ACHN (cell line): ENCODE results near the gene SLC8A1.

Experiments
- DNase-seq: peaks from one replicate; pipeline ENCODE4 v3.0.0-alpha.2; 2015
- in situ Hi-C: cut with HindIII; loops from 2 replicates; pipeline ENCODE4 v1.10.0; 2017; ENCODE audit warnings: low sequenced_read_pairs, low pct_ligation_motif_present, low pct_unique_long_range_greater_than_20kb

The SLC8A1 gene

GRCh38 chr2:40202798-40203400 lies 249.0 kb downstream of the SLC8A1 start:
- in situ Hi-C loops = no loop called here
- no peak for DNase-seq

- DNase-seq = no peak
- in situ Hi-C loops = no loop called here
Observed at GRCh38 chr2:40201425-40201824, 250.5 kb downstream of the SLC8A1 start.

DNA sequence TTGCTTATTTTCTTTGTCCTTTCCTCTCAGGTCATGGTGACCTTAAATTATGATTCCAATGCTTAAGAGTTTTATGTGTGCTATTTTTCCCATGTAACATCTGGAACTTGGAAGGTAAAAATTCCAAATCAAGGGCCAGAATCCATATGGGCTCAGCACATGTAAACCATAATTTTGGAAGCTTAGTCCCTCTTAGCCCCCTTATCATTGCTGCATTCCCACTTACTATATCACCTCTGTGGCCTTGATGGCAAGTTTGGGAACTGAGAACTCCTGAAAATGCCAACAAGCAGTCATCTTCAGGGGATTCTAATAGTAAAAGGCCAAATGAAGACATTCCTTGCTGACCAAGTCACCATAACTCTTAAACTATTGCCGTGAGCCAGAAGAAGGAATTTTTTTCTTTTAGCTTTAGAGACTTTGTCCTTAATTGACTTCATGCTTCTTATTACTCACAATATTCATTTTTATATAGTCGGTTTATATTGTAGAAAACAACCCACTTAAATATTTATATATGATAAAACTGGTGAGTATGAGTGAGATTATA lies 251.4 kb downstream of the SLC8A1 start:
- in situ Hi-C loops = no loop called here
- no peak for DNase-seq

DNA sequence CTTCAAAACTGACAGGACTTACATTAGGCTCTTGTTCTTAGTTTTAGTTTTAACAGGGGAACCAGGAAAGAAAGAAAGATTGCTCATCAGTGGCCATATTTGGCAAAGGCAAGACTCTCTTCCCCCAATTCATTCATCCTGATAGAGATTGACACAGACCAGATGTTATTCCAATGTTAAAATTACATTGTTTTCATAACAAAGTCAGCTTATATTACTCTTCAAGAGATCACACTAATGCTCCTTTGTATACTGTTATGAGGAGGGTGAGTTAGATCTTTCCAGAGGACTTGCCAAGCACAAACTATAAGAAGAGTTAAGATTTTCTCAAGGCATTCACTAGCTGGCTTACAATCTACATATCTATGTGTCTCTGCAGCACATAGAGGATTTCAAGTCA lies 252.1 kb downstream of the SLC8A1 start:
- in situ Hi-C loops = no loop called here
- no peak for DNase-seq

DNA sequence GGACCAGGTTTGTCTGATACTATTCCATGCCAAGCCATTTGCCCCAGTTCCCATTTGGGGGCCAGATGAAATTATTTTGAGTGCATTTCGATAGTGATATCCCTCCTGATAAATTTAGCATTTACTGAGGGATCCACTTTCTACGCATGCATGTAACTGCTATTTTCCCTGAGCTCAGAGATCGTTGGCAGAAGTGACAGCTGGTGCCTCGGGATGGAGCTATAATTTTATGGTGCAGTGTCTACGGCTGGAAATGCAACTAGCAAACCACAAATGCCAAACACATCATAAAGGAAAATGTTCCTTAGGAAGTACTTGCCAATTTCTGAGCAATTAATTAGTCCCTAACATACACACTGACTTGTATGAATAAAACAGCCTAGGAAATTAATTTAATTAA lies 254.8 kb downstream of the SLC8A1 start:
- in situ Hi-C loops = no loop called here
- DNase-seq = no peak

- no peak for DNase-seq
- in situ Hi-C loops = no loop called here
Observed at GRCh38 chr2:40193670-40194026, 258.2 kb downstream of the SLC8A1 start.

- DNase-seq = peak; percentile 13
- in situ Hi-C loops = no loop called here
Observed at GRCh38 chr2:40192864-40193669, 258.8 kb downstream of the SLC8A1 start.

DNA sequence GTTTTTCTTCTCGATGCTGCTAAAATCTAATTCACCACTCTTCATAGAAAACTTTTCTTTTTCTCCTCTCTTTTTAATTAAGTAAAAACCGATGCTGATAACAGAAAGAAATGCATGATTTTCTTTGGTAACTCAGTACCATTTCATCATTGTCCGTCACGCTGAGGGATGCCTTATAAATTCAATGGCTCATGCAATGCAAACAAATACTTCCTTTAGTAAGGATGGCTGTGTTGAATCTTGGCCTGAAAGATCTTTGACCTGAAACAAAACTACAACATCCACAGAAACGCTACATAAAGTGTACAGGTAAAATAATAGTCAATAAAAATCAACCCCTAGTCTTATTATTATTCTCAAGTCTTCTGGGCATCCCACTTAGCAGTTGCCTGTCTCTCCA lies 261.4 kb downstream of the SLC8A1 start:
- in situ Hi-C loops = no loop called here
- no peak for DNase-seq

- DNase-seq = no peak
- in situ Hi-C loops = no loop called here
Observed at GRCh38 chr2:40189881-40190280, 262.0 kb downstream of the SLC8A1 start.

- in situ Hi-C loops = no loop called here
Observed at GRCh38 chr2:40187054-40187453, 264.8 kb downstream of the SLC8A1 start.

DNA sequence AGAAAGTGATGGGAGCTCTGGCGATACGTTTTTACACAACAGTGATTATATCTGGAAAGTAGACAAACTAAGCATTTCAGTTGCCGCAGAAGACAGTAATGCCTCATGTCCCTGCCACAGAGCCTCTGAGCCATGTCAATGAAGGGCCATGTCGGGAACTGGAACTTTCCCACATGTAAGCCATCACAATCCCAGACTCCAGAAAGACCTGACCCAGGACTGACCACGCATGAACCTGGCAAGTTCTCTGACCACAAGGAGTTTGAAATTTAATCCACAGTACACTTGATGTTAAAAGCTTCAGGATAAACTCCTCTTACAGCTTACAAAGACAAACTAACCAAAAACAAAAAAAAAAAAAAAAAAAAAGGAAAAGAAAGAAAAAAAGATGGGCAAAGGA lies 267.3 kb downstream of the SLC8A1 start:
- in situ Hi-C loops = no loop called here
- DNase-seq = no peak

More at GRCh38 chr2:40187054-40187453, 264.8 kb downstream of the SLC8A1 start:
- DNase-seq = no peak

- in situ Hi-C loops = no loop called here
- DNase-seq = no peak
Observed at GRCh38 chr2:40181855-40182254, 270.0 kb downstream of the SLC8A1 start.

- in situ Hi-C loops = no loop called here
Observed at GRCh38 chr2:40179801-40180200, 272.1 kb downstream of the SLC8A1 start.

GRCh38 chr2:40178971-40179370 lies 272.9 kb downstream of the SLC8A1 start:
- in situ Hi-C loops = no loop called here
- DNase-seq = no peak

More at GRCh38 chr2:40179801-40180200, 272.1 kb downstream of the SLC8A1 start:
- no peak for DNase-seq

DNA sequence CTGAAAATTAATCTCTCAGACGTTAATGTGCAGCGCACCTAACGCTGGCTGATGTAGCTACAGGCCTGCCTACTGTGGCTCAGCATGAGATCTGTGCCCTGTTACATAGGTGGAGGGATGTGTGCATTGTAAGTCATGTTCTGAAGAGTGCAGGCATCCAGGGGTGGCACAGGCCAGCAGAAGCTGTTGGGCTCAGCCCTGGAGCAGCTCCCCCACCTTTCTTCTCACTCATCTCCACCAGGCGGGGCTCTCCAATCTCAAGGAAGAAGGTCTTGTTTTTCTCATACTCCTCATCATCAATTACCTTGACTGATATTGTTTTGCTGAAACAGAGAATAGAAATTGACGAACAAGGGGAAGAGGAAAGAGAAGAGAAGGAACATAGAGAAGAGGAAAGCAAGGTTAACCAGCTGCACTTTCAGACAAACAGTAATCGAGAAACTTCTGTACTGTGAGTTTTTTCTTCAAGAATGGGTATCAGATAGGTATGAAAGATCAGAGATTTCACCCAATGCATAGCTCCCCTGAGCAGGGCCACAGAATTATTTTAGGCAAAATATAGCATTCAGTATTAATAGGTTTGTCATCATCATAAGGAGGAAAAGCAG lies 273.6 kb downstream of the SLC8A1 start:
- no peak for DNase-seq
- in situ Hi-C loops = no loop called here

DNA sequence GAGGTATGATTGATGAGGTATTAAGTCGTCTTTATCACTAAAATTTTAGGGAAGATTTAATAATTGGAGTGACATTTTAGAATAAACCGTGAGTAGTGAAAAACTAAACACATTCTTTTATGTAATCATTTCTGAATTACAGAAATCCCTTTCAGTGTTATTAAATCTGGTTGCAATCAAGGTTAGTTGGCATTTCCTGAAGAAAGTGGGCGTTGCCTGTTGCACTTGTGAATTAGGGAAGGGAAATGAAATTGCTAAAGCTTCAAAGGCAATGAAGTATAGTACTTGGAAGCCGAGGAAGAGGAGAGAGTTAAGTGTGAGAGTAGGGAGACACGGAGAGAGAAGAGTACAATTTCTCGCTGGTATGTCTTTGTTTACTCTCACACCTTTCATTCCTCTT lies 274.5 kb downstream of the SLC8A1 start:
- in situ Hi-C loops = no loop called here
- no peak for DNase-seq

- no peak for DNase-seq
- in situ Hi-C loops = no loop called here
Observed at GRCh38 chr2:40173276-40173675, 278.6 kb downstream of the SLC8A1 start.

GRCh38 chr2:40169856-40170255 lies 282.0 kb downstream of the SLC8A1 start:
- DNase-seq = no peak
- in situ Hi-C loops = no loop called here

GRCh38 chr2:40169430-40169829 lies 282.5 kb downstream of the SLC8A1 start:
- no peak for DNase-seq
- in situ Hi-C loops = no loop called here

- in situ Hi-C loops = no loop called here
- DNase-seq = no peak
Observed at GRCh38 chr2:40168546-40168945, 283.3 kb downstream of the SLC8A1 start.
